DND-41 (cell line): Measurements from ENCODE around the gene ABCC8.

Source experiments
- CTCF ChIP-seq: IDR thresholded peaks from 2 replicates; pipeline ENCODE4 v1.5.1; 2012; ENCODE audit warnings: borderline replicate concordance, low read length, moderate library complexity, mild to moderate bottlenecking; ENCODE audit not compliant: poor library complexity, severe bottlenecking; ENCODE audit errors: extremely low read depth
- EZH2 ChIP-seq: IDR thresholded peaks from 3 replicates; pipeline ENCODE4 v1.6.1; 2012; ENCODE audit warnings: borderline replicate concordance, low read depth, mild to moderate bottlenecking, moderate library complexity, low read length, inconsistent platforms; ENCODE audit not compliant: severe bottlenecking

GRCh38 chr11:17507773-17508172 lies 31.1 kb upstream of the ABCC8 start:
- TF ChIP-seq CTCF (no peak), EZH2 (no peak)
